LHCN-M2 (cell line): ENCODE data around the gene HIBADH. TPM values are rescaled to one million over a fixed set of nuclear protein-coding genes. Genes with fewer than 3 reads are reported as not detected.
"Not testable (repeated sequence)": the region's sequence is repeated elsewhere in the genome, so short reads cannot be mapped to it uniquely, and the experiment has no call there.

ENCODE experiments used
- DNase-seq: peaks from one replicate; pipeline ENCODE4 v3.0.0-alpha.2; 2012; ENCODE audit warnings: low read depth
- total RNA-seq: library from RNA; depleted of rRNA; stranded (reverse); fragments of >200 nt; gene quantifications from 2 replicates; pipeline ENCODE4 v1.2.3, GENCODE V29; 2014; rRNA removed

The HIBADH gene
- total RNA-seq, 1 experiment from 2014 or later, result 99.7 TPM

DNA sequence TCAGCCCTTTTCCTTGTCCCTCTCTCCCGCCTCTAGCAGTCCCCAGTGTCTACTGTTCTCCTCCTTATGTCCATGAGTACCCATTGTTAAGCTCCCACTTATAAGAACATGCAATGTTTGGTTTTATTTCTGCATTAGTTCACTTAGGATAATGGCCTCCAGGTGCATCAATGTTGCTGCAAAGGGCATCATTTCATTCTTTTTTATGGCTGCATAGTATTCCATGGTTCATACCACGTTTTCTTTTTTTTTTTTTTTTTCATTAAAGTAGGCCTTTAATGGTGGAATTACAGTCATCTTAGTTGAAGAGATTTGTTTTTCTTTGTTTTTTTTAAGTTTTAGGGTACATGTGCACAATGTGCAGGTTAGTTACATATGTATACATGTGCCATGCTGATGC is 160.8 kb downstream of the HIBADH start:
- DNase-seq, result not testable (repeated sequence)

- DNase-seq, result no peak
Measured at GRCh38 chr7:27501001-27501400, 161.7 kb downstream of the HIBADH start.

GRCh38 chr7:27492224-27492623 is 170.5 kb downstream of the HIBADH start:
- no peak for DNase-seq

- no peak for DNase-seq
Measured at GRCh38 chr7:27491534-27491933, 171.1 kb downstream of the HIBADH start.

DNA sequence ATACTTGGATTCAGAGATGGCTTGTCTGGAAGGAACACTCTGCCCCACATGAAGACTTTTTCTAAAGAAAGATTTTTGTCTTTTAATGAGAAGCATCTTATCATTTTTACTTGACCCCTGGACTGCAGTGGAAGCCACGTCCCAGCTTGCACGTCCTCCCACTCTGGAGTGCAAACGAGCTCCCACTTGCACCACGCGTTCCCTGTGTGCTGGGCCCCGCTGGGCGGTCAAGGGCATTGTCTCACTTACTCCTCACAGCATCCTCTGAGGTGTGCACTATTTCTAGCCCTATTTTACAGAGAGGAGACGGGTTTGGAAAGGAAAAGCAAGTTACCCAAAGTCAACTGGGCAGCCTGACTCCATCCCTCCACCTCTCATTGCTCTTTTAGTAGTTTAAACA is 175.2 kb downstream of the HIBADH start:
- DNase-seq, result no peak

- no peak for DNase-seq
Measured at GRCh38 chr7:27484451-27484850, 178.2 kb downstream of the HIBADH start.

DNA sequence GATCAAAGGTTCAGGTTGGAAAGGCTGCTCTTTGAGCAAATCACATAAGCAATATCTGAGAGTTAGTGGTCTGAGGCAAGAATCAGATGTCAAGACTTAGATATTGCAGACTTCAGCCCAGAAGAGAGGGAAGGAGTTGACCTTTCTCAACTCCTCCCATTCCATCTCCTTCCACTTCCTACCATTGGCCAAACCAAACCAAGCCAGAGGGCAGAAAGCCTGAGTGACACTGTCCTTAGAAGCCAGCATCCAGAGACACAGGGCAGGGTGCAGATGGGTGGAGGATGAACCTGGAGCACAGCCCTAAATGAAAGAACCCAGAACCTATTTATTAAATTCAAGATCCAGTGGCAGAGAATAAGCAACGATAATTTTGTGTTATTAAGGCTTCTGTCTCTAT is 180.5 kb downstream of the HIBADH start:
- no peak for DNase-seq

- DNase-seq, result no peak
Measured at GRCh38 chr7:27478556-27478955, 184.1 kb downstream of the HIBADH start.

DNA sequence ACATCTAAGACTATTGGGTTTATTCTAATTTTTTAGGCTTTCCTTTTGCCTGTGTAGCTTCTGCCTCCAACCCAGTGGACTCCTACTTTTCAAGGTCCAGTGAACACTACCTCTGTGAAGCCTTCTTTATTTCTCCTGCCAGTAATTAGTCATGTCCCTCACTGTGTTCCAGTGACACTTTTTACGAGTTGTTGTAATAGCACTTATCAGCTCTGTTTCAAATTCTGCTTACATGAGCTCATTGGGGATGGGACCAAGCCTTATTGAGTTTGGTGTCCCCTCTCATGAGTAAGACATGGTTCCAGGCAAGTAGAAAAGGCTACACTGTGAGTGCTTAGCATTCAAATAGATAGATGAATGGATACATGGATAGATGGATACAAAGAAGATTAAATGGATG is 184.6 kb downstream of the HIBADH start:
- no peak for DNase-seq

DNA sequence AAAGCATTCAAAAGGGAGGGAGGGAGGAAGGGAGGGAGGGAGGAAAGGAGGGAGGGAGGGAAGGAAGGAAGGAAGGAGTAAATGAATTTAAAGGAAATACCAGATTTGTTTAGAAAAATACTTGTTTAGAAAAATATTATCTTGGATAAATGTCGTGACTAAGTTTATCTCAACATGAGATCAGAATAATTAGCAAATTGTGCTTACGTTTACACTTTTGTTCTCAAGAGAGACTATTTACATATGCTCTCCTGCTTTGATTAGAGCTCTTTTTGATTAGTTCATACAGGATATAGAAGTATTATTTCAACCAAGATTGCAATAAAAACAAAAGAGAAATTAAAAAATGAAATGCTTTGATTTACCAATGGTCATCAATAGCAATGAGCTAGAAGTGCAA is 186.2 kb downstream of the HIBADH start:
- no peak for DNase-seq

Other genes with a start within 250 kb of the HIBADH start
- gene TAX1BP1, start 77.3 kb upstream of the HIBADH start, total RNA-seq, result 108 and 131 TPM in 2 replicates